Stimulated activated CD8-positive, alpha-beta memory T cell treated with anti-CD3 and anti-CD28 coated beads, Interleukin-4, amount 100 ng/mL, for 24 hours (primary cell): ENCODE measurements around the gene ABCC3.
"Not testable (repeated sequence)": the region's sequence is repeated elsewhere in the genome, so short reads cannot be mapped to it uniquely, and the experiment has no call there.

ENCODE experiments used
- DNase-seq: peaks from one replicate; pipeline ENCODE4 v3.0.0-alpha.2; 2020; ENCODE audit warnings: low read depth

Gene ABCC3

DNA sequence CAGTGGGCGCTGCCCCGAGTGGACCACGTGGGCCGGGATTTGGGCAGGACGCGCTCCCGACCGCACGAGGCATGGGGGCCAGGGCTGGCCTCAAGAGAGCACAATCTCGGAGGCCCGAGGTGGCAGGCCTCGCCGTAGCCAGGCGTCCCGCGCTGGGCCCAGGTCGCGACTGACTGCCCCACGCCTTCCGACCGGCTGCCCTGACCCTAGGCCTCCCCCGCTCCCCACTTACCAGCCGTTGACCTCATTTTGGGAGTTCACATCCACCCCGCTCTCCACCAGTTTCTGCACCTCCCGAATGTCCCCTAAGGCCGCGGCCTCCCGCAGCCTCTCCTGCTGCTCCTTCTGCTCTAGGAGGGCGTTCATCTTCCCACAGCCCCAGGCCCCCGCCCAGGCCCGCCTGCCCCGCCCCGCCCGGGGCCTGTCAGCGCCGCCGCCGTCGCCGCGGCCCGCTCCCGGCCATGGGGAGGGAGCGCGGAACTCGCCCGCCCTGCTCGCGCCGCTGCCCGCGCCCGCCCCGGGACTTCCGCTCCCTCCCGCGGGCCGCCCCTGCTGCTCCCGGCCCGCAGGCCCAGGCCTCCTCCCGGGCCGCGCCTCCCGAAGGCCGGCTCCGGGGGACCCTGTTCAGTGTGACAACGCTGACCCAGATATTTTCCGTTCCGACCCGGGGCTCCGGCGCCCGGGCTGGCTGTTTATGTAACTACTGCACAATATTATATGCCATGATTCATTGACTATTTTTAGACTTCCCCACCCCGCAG is 72.8 kb downstream of the ABCC3 start, which contains the start of gene ANKRD40:
Gene ANKRD40 (minus strand): TSS at position 626 of the 761 bp plus-strand sequence. CDS start 260 bp downstream, at position 366.
- peak; percentile 77 for DNase-seq

DNA sequence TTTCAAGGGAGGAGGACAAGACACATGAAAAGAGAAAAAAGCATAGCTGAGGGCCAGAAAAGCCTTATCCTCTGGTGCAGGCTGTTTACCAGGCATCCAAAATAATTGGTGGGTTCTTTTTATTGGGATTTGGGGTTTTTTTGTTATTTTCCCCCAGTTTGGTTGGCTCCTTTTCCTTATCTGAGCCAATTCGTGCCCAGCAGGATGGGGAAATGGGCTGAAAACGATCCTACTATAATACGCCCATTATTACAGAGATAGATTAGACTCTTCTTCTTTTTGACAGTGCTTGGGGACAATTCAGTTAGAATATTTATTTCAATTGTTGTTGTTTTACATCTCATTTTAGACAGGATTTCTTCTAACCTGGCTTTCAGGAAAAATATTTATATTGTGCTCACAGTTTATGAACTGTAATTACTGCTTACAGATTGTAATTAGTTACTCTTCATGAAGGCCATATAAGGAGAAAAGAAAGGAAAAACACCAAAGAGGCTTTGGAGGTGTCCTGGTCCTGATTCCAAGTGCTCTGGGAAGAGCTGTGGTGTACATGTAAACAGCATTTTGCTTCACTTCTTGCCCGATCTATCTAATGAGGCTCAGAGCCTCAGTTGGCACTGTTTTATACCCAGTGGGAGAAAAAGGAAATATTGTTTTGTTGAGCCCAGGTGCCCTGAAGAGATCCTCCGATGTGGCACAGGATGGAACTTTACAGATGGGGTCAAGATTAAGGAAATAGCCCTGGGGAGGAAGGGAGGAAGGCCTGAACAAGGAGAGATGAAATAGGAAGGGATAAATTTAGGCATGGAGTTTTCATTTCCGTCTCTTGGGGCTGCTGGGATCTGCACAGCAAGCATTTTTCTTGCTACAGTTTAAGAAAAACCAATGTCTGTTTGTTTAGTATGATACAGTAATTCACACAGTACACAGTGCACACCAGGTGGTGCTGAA is 73.6 kb downstream of the ABCC3 start:
- DNase-seq: no peak

DNA sequence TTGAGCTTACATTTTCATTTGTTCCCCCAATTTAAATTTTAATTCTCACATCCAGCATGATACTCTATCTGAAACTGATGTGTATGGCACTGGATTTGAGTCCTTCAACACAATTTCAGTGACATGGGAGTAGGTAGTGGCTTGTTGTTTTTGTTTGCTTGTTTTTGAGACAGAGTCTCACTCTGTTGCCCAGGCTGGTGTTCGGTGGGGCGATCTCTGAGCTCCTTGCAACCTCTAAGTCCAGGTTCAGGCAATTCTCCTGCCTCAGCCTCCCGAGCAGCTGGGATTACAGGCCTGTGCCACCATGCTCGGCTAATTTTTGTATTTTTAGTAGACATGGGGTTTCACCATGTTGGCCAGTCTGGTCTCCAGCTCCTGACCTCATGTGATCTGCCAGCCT is 74.4 kb downstream of the ABCC3 start:
- DNase-seq: not testable (repeated sequence)

DNA sequence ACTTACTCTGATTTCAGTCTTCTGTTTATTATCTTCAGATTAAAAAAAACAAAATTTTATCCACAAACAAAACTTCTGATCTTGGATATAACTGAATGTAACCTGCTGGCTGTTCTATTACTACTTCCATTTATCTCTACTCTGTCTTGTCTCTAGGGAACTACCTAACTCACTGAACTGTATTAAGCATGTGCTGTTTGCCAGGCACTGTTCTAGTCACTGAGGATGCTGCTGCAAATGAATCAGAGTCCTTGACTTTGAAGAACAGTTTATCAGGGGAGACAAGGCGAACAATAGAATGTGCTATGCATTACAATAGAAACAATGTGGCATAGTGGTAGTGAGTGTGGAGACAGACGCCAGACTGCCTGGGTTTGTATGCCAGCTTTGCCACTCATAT is 75.3 kb downstream of the ABCC3 start:
- DNase-seq: no peak

DNA sequence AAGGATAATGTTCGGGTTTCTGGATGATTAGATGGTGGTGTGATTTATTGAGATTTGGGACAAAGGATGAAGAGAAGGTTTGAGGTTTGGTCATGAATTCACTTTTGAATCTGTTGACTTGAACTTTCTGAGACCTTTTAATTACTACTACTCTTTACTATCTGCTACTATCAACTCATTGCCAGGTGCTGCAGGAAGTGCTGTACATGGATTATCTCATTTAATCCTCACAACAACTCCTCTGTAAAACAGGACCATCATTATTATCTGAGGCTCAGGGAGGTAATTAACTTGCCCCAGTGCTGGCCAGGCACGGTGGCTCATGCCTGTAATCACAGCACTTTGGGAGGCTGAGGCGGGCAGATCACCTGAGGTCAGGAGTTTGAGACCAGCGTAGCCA is 76.0 kb downstream of the ABCC3 start:
- no peak for DNase-seq

DNA sequence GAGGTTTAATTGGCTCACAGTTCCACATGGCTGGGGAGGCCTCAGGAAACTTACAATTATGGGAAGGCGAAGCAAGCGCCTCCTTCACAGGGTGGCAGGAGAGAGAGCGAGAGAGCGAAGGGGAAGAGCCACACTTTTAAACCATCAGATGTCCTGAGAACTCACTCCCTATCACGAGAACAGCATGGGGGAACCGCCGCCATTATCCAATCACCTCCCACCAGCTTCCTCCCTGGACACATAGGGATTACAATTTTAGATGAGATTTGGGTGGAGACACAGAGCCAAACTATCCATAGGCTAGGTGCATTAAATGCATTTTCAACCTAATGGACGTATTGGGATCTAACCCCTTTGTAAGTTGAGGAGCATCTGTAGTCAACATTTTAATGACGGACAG is 78.0 kb downstream of the ABCC3 start:
- no peak for DNase-seq

DNA sequence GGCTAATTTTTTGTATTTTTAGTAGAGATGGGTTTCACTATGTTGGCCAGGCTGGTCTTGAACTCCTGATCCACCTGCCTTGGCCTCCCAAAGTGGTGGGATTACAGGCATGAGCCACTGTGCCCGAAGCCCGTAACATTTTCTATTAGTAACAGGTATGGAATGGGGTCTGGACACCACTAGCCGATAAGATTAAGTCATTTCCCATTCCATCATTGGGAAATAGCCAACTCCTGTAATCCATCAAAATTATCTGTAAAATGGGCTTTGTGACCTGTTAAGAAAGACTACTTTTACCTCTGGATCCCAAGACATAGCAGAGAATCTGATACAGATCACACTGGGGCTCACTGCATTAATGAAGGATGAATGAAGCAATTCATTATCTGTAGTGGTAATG is 80.8 kb downstream of the ABCC3 start:
- DNase-seq: no peak

DNA sequence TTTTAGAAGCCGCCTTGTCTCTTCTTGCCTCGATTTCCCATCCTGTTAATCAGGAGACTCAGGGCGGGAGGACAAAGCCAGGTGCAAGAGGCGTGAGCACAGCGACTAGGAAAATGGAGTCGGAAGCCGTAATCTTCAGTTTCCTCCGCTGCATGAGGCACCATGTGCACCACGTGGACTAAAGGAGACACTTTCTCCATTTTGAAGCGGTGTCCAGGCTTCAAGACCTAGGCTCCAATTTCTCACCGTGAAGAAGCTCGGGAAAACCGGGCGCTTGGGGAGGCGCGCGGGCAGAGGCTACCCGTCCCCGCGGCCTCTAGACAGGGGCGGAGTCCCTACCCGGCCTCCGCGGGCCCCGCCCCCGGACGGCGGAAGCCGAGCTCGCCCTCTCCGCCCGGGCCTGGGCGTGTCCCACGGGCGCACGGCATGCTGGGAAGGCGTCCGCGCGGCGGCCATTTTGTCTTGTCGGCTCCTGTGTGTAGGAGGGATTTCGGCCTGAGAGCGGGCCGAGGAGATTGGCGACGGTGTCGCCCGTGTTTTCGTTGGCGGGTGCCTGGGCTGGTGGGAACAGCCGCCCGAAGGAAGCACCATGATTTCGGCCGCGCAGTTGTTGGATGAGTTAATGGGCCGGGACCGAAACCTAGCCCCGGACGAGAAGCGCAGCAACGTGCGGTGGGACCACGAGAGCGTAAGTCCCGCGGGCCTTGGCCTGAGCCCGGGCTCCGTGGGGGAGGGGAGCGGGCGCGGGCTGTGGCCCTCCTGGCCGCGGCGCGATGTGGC is 84.7 kb downstream of the ABCC3 start, which contains the start of gene LUC7L3:
Gene LUC7L3 (plus strand): TSS at position 460 of the 780 bp plus-strand sequence. CDS start 130 bp downstream, at position 590.
- peak; percentile 91 for DNase-seq

DNA sequence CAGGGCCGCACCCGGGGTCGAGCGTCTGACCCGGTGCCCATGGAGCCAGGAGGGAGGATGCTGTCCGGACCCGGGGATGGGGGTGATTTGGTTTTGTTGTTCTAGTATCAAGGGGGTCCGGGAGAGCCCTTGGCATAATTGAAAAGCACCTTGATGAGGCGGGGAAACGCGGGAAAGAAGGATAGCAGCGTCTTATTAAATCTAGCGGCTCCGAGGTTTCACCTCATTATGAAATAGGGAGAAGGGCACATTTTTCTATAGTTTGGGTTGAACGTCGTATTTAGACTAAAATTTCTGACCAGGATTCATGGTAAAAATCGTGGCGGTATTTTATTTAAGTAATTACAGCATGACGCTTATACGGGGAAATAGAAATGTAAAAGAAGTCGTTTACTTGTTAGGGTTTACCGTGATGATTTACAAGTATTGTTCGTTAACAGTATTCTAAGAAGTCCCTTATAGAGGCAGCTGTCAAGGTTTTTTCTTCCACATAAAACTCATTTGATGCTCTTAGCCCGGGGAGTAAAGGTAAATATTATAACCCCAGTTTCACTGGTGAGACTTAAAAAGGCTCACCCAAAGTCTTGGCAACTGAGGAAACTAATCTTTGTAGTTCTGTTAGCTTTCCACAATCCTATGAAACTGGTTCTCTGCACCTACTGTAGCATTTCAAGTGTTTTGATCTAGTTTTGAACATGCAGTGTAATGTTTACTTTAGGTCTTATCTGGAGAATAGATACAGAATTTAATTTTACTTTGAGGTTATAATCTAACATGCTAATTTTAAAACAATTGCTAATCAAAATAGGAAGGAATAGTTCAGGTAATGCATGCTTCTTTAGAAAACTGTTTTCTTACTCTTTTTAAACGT is 85.5 kb downstream of the ABCC3 start:
- no peak for DNase-seq

DNA sequence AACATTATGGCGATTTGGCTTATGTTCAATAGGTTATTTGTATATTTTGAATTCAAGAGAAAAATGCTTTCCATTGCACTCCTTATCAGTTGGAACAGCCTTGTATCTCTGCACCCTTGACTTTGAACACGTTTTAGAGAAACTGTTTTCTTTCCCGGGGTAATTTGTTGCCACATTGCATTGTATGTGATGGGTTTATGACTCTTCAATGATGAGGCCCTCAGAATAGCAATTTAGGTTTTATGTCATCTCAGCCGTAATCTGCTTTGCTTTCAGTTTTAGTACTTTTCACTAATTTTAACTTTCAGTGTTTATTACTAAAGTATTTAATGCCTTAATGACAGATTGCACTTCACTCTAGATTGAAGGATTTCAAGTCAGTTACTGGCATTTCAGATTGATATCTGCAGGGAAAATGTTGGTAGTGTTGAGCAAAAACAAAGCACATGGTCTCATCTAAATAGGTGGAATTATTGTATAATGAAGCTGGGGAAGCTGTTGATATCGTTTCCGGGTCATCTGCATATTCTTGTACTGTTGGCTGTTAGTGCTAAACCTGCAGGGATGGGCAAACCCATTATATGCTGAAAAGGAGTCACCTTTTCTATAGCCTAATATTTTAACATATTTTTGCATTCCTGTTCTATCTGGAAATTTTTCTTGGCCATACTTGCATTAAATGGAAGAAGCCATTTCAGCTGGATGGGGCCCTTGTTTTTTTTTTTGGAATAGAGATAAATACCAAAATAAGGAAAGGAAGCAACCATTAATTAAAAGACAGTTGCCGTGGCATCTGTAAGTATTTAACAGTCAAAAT is 86.7 kb downstream of the ABCC3 start:
- DNase-seq: no peak

DNA sequence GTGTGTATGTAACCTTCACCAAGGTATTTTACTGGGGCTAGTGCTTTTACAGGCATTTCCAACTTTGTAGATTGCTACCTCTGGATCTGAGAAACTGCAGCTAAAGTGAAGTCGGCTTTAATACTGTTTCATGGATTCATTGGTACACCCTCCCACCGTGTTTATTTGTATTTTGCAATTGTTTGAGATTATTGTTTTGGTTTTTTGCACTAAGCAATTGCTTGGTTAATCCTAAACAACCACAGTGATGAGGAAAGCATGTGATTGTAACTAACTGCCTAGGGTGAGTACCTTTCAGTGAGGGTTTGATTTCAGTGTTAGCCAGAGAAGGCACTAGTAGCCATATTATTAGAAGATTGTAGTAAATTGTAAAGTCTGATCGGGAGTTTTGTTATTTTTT is 88.1 kb downstream of the ABCC3 start:
- DNase-seq: no peak

DNA sequence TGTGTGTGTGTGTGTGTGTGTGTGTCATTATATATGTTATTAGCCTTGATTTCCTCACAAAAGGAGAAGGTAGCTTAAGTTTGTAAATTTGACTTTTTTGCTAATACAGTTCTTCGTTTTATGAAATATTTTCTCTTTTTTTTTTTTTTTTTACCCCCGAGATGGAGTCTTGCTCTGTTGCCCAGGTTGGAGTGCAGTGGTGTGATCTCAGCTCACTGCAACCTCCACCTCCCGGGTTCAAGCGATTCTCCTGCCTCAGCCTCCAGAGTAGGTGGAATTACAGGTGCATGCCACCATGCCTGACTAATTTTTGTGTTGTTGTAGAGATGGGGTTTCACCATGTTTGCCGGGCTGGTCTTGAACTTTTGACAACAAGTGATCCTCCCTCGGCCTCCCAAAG is 89.9 kb downstream of the ABCC3 start:
- DNase-seq: not testable (repeated sequence)

DNA sequence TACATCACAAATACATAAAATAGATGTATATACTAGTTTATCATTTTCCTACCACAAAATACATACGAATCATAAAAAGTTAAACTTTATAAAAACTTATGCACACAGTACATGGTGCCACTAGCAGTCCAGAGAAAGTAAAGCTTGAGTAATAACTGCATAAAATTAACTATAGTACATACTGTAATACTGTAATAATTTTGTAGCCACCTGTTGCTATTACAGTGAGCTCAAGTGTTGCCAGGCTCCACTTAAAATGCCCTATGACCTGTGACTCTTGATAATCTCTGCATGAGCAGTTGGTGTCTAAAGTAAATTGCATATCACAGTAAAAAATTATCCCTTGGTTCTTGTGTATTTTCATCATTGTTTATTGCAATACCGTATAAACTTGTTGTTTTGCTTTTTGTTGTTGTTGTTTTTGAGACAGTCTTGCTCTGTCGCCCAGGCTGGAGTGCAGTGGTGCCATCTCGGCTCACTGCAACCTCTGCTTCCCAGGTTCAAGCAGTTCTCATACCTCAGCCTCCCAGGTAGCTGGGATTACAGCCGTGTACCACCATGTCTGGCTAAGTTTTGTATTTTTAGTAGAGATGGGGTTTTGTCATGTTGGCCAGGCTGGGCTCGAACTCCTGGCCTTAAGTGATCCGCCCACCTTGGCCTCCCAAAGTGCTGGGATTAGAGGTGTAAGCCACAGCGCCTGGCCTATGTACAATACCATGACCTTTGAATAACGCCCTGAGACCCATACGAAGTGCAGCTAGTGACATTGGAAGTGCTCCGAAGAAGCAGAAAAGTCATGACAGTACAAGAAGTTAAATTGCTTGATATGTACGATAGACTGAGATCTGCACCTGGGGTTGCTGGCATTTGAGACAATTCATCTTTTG is 91.3 kb downstream of the ABCC3 start:
- DNase-seq: no peak

DNA sequence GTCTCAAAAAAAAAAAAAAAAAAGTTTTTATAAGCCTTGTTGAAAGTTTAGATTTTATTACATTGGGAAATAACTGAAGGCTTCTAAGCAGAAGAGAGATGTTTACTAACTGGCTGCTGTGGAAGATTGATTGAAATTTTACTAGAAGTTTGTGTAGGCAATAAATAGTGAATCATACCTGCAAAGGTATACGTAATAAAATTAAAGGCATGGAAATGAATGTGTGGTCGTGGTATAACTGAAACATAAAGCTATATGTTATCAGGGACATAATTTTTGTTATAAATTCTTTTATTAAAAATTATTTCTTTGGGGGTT is 93.4 kb downstream of the ABCC3 start:
- no peak for DNase-seq

DNA sequence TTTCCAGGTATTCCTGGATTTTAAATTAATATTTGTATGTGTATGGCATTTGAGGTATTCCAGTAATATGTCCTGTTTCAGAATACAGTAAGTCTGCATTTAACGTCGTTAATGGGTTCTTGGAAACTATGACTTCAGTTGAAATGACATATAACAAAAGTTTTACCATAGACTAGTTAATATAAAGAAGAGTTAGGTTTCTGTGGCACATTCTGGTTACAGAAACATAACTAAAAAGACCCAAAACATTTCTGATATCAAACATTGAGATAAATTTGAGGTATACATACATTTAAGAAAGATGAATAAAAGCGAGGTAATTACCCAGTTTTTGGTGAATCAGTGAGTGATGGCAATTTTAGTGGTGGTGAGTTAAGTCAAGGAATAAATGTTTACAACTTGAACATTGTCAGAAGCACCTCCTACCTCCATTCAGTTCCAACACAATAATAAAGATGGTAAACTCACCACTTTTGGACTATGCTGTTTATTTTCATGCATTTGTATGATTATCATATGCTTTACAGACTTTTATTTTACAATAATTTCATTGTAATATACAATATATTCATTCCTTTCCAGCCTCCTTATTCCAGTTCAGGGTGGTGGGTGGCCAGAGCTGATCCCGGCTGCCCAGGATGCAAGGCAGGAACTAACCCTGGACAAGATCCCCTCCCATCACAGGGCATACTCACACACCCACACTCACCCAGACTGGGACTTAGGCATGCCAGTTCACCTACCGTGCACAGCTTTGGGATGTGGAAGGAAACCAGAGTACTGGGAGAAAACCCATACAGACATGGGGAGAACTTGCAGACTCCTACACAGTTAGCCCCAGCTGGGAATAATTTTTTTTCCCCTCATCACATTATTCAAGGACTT is 94.4 kb downstream of the ABCC3 start:
- no peak for DNase-seq

DNA sequence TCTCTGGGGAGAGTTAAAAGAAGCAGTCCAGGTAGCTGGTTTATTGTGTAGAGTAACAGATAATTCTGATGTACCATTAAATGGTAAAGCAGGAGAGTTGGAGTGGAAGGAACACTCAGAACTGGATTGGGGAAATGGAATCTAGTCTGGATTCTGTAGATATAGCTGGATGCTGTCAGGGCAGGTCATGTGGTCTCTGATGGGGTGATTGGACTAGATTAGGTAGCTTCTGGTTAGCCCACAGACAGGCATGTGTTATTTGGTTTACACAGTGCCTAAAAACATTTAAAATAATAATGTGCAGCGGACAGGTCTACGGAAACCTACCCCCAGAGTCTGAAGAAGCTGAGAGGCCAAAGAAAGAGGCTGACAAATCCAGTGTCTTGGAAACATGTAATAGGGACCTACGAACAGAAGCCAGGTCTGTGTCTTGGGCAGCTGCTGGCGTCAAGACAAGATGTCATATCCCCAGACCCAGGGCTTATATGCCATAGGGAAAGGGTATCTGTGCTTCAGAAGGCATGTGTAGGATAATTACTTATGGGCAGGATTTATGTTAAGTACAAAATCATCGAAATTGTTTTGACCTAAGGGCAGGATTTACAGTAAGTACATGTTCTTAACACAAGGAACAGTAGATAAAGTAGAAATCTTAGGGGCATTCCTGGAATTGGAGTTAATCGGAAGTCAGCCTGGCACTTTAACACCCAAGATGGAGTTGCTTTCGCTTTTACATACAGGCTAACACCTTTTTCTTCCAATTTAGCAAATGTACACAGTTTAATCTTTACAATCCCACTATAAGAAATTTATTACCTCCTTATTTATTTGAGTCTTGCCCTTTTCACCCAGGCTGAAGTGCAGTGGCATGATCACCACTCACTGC is 97.1 kb downstream of the ABCC3 start:
- DNase-seq: no peak

DNA sequence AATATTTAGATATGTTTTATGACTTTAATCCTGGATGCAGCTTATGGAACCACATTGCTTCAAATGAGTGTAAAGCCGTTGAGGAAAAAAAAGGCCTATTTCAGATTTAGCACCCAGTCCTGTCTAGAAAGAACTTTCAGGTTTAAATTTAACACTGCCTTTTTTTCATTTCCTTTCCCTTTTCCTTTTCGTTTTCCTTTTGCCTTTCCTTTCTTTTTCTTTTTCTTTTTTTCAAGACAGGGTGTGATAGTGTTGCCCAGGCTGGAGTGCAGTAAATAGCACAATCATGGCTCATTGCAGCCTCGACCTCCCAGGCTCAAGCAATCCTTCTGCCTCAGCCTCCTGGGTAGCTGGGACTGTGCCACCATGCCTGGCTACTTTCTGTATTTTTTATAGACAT is 100.6 kb downstream of the ABCC3 start:
- no peak for DNase-seq
